Esophagus muscularis mucosa (tissue), 4 donors: ENCODE results near the gene HIVEP2.

ENCODE experiments used
- EP300 ChIP-seq: sonication (generic); formaldehyde crosslinking; IDR thresholded peaks from one replicate; pipeline ENCODE4 v1.6.1; 2017; ENCODE audit warnings: antibody characterized with exemption
- POLR2A ChIP-seq: fragments of 450-650 bp; IDR thresholded peaks from one replicate; pipeline ENCODE4 v1.6.1; 2017; ENCODE audit warnings: antibody characterized with exemption, moderate library complexity, mild to moderate bottlenecking, low read depth
- TF ChIP-seq, protein P1 (sequence below), 3 experiments: fragments of 200-600 bp in 2 of 3; fragments of 450-650 bp in 1 of 3; sonication (generic) in 2 of 3; IDR thresholded peaks; one replicate each; pipeline ENCODE4 v1.5.1; 2017 to 2019; ENCODE audit warnings: antibody characterized with exemption in 3 of 3, mild to moderate bottlenecking in 2 of 3, moderate library complexity in 1 of 3

DNA sequence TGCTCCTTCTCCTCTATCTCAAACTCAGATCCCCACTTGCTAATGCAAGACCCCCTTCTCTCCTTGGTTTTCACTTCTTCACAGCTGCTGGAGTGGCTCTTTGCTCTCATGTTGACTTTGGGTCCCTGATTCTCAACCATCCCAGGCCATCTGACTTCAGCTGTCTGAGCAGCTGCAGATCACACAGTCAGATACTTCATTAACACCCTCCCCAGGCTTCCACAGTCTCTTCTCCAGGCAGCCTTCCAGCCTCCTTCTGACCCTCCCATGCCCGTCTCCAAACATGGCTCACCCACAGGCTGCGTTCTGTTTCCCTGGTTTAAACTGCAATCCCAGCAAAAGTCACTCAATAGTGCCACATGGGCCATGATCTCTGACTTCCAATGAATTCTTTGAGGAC, 65.4 kb downstream of the HIVEP2 start:
- TF ChIP-seq, protein P1, sequence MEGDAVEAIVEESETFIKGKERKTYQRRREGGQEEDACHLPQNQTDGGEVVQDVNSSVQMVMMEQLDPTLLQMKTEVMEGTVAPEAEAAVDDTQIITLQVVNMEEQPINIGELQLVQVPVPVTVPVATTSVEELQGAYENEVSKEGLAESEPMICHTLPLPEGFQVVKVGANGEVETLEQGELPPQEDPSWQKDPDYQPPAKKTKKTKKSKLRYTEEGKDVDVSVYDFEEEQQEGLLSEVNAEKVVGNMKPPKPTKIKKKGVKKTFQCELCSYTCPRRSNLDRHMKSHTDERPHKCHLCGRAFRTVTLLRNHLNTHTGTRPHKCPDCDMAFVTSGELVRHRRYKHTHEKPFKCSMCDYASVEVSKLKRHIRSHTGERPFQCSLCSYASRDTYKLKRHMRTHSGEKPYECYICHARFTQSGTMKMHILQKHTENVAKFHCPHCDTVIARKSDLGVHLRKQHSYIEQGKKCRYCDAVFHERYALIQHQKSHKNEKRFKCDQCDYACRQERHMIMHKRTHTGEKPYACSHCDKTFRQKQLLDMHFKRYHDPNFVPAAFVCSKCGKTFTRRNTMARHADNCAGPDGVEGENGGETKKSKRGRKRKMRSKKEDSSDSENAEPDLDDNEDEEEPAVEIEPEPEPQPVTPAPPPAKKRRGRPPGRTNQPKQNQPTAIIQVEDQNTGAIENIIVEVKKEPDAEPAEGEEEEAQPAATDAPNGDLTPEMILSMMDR (IDR thresholded peaks at IDR 0.05): no peak
- TF ChIP-seq EP300 (no peak), POLR2A (no peak)
